HL-60/S4 (cell line): ENCODE measurements around the gene OSBPL3.

ENCODE experiments used
- in situ Hi-C: fragments of 300-500 bp; cut with MboI; formaldehyde crosslinking; loops from 2 replicates; pipeline ENCODE4 v1.14.3; 2022; ENCODE audit warnings: low sequenced_read_pairs

OSBPL3 gene

DNA sequence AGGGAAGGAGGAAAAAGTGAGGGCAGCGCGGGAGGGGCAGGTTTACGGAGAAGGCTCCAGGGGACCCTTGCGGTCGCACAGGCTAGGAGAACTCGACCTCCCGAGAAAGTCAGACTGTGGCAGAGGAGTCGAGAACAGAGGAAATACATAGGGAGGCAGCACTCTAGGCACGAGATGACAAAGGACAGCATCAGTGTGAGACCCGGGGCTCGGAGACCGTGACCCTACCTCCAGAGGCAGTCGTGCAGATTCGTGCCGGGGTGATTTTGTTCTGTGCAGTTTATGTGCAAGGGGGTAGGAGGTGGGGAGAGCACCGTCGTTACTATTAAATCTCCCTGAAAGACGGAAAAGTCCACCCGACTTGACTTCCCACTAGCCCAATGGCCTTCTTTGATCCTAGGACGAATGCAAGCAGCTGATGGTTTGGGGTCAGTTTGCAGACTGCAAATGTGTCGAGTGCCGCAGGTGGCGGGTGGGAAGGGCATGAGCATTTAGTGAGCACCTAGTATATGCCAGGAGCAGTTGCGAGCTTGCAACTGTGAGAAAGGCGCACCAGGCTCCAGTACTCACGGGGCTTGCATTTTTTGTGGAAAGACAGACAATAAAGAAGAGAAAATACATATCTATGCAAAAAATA is 674 bp upstream of the OSBPL3 start:
- in situ Hi-C loops = no loop called here

DNA sequence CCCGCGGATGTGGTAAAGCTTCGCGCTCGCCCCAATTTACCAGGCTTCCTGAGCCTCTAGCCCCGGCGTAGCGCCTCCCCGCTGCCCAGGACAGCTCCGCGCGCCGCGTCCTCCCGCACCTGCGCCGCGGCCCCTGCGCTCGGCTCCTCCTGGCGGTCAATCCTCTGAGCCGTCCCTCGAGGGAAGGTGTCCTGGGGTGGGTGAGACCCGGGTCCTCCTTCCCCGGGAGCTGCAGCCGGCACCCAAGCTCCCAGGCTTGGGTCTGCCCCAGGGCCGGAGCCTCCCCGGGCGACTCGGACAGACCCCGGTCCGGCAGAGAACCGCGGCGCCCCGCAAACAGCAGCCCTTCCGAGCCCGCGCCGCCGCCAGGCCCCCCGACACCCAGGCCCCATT is 512 bp downstream of the OSBPL3 start:
- in situ Hi-C loops = no loop called here

DNA sequence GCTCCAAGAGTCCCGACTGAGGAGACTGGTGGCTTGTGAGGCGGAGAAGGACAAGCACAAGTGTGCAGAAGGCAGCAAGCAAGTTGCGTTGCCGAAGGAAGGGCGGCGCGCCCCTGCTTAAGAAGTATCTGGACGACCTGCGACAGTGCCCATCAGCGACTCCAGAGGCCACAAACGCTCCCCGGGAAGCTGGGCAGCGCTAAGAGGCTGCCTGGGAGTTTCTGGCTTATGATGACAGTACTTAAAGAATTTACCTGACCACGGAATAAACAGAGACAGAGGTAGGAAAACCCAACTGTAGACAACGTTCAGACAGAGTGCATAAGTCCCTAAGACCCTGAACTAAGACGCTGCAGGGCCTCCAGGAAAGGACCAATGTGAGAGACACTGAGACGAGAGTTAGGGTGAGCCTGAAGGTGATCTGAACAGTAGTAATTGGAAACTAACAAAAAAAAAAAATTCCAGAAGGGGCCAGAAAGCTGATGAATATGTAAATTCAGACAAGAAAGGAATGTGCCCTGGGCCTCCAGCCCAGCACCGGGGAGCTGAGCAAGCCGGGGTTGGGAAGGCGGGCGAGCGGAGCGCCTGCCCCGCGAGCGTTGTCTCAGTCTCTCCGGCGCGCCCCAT is 1.0 kb downstream of the OSBPL3 start:
- in situ Hi-C loops = no loop called here

- in situ Hi-C loops = no loop called here
Measured at GRCh38 chr7:24975644-24976260, 4.2 kb downstream of the OSBPL3 start.

DNA sequence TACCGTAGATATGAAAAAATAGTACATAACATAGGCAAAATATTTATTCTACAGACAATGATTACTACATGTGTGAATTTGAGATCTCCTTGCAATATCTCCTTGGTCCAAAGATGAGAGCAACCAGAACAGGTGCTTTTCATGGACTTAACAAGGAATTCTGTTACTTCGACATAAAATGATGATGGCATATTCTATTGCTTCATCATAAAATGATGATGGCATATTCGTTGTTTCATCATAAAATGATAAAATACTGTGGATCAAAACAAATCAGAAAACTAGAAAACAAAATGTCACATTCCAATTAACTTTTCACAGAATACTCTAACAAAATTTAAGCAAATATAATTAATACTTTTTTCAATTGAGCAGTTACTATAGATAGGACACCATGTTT is 4.8 kb downstream of the OSBPL3 start:
- in situ Hi-C loops = no loop called here

DNA sequence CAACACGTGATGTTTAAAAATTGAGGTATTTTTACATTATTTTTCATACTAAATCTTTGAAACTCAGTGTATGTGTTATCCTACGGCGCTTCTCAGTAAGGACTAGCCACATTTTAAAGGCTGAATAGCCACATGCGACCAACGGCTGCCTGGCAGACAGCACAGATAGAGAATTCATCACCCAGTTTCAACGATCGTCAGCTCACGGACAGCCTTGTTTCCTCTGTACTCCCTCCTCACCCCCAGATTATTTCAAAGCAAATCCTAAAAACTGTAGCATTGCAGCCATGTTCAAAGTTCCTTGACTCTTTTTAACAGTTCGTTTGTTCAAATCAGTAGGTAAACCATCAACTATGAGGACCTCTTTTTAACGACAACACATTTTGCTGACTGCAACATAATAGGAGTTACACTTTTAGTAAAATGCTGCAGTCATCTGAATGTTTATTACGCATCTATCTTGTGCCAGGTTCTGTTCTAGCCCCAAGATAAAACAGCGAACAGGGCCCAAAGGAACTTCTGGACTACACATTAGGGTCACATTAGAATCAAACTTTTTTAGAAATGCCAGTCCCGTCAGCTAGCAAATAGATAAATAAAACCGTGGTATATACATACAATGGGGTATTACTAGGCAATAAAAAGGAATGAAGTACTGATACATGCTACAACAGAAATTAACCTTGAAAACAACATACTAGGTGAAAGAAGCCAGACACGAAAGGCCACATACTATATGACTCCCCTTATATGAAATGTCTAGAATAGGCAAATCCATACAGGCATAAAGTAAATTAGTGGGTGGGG is 5.7 kb downstream of the OSBPL3 start:
- in situ Hi-C loops = no loop called here

GRCh38 chr7:24972991-24973390 is 7.0 kb downstream of the OSBPL3 start:
- in situ Hi-C loops = no loop called here

- in situ Hi-C loops = no loop called here
Measured at GRCh38 chr7:24972166-24972477, 7.9 kb downstream of the OSBPL3 start.

- in situ Hi-C loops = no loop called here
Measured at GRCh38 chr7:24971333-24972165, 8.4 kb downstream of the OSBPL3 start.

DNA sequence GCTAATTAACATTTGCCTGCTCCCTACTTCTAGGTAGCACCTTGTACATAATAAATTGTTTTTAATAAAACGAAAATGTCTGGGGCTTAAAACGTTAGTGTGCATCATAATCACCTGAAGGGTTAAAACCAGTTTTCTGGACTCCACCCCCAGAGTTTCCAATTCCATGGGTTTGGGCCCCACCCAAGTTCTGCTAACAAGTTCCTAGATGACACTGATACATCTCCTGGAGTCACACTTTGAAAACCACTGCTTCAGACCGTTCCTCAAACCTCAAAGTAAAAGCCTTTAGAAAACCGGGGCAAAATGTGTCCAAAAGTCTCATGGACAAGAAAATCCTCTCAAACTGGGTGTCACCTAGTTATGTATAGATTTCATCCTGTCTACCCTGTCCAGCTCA is 9.3 kb downstream of the OSBPL3 start:
- in situ Hi-C loops = no loop called here

DNA sequence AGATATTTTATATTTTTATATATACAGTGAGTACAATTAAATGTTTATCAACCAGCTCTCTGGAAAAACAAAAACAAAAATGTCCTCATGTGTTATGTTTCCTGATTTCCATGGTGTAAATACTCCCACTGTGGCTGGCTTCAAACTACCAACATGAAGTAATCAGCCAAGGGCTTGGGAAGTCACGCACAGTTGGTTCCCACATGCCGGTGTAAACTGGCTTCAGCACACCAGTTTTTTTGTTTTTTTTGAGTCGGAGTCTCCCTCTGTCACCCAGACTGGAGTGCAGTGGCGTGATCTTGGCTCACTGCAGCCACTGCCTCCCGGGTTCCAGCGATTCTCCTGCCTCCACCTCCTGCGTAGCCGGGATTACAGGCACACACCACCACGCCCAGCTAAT is 11.8 kb downstream of the OSBPL3 start:
- in situ Hi-C loops = no loop called here

DNA sequence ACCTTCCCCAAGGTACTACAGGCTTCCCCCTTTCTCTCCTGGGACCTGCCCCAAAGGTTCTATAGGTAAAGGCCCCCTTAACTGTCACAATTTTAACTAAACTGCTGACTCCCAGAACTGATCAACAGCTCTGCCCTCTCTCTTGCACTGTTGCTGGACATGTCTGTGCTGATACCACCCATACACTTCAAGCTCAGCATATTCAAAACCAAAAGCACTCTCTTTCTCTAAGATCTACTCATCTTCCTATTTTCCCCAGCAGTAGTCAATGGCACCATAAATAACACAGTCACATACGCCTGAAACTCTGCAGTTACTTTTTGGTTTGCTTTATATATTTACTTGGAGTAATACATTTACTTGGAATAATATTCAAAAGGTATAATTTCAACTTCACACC is 12.3 kb downstream of the OSBPL3 start:
- in situ Hi-C loops = no loop called here

GRCh38 chr7:24966802-24967201 is 13.2 kb downstream of the OSBPL3 start:
- in situ Hi-C loops = no loop called here

- in situ Hi-C loops = no loop called here
Measured at GRCh38 chr7:24965831-24966708, 13.9 kb downstream of the OSBPL3 start.

DNA sequence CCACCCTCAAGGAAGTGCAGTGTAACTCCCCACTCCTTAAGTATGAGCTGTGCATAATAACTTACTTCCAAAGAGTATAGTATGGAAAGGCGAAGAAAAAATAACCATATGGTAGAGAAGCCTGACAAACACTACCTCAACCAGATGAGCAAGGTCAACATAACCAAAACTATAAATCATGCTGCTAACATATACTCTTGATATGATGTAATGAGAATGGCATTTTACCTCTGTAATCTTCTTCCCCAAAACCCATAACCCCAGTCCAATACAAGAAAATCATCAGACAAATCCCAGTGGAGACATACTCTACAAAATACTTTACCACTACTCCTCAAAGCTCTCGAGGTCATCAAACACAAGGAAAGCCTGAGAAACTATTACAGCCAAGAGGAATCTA is 15.8 kb downstream of the OSBPL3 start:
- in situ Hi-C loops = no loop called here

DNA sequence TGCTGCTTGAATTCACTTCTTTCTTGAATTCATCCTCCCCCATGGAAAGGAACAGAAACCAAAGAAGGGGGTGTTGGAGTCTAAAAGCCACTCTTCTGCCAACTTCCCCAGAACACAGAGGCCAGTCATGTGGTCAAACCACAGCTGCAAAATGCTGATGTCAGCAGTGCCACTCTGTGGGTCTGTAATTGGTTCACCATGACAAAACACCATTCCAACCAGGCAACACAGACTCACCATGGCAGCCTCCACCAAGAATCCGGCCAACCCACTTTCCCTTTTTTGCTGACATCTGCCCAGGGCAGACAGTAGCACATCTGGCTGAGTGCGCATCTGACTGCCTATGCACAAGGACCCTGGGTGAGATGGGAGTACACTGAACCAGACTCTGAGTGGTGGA is 16.8 kb downstream of the OSBPL3 start:
- in situ Hi-C loops = no loop called here

DNA sequence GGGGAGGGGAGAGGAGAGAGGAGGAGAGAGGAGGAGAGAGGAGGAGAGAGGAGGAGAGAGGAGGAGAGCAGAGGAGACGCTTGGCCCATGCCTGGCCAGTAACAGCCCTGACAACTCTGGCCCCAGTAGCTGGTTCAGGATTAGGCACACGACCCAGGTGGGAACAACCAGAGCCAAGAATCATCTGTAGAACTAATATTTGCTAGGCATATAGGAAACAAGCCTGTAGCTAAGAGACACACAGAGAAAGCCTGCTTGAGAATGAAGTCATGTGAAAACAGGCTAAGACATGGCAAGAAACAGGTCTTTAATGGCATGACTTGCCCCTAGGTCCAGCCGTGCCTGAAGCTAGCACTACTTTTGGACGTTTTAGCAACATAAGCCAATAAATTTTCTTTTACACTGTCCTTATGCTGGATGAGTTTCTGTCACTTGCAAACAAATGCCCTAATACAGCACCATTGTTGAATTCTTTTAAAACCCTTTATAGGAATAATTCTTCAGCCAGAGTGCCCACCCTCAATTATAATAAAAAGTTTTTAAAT is 17.5 kb downstream of the OSBPL3 start:
- in situ Hi-C loops = no loop called here

DNA sequence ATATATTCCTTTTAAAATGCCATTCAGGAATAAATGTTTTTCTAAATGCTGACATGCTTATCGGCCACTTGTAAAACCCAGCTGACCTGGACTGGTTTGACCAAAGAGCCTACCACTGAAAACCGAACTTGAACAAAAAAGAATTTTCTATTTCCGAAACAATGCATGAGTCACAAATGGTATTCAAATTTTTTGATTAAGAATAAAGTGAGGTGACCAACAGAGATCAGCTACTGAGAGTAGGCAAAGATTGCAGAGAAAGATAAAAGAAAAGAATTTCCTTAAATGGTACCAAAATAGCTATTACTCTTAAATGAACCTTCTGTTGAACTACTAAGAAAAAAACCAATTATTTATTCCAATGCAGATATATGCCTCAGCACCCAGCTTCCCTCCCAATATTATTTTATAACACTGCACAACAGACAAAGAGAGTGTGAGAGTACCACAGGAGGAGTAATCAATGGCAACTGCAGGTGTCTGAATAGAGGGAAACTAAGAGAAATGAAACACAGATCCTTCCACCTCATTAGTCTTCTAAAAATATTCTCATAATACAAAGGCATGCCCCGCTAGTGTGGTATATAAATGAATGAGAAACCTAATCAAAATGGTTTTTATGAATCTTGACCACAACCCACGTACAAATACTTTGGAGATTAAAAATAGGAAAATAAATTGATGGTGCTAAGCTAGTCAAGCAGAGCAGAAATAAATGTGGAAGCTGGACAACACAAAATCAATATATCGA is 20.1 kb downstream of the OSBPL3 start:
- in situ Hi-C loops = no loop called here

- in situ Hi-C loops = no loop called here
Measured at GRCh38 chr7:24958399-24958798, 21.6 kb downstream of the OSBPL3 start.
